Spleen (tissue), 10 donors: ENCODE measurements around the gene UACA. TPM values are rescaled to one million over a fixed set of nuclear protein-coding genes. Genes with fewer than 3 reads are reported as not detected.

Experiments used
- polyA plus RNA-seq, 3 donors: library from polyadenylated mRNA; stranded (reverse); fragments of 200-250 nt; gene quantifications; one replicate each; pipeline ENCODE4 v1.2.1, GENCODE V29; 2013
- total RNA-seq, 7 donors: library from RNA; depleted of rRNA in 3 of 7; stranded (reverse); fragments of >200 nt in 3 of 7; fragmentation: NEBNext Ultra II Directional in 4 of 7; extraction: Animal tissue kit (Norgen Biotek cat#: 25700) in 4 of 7; gene quantifications; one replicate each; pipeline versions ENCODE4 v1.1.0 to v1.2.1, GENCODE V29; 2016 to 2021
- donor health status: healthy with polysubstance abuse.
- donor health status: DM: no; HTN: no; CAD: no; lungs with moderate emphysema.
- donor health status: DM: no; HTN: no; CAD: no.
- donor health status: Bipolar disorder and iron deficiency.
- donor health status: healthy.
- donor health status: DM: no; HTN: no; CAD: no.
- donor health status: DM: yes; HTN: yes; CAD: no.

The UACA gene
- total and polyA plus RNA-seq, 10 donors: 21.9 to 113 (median 78.6) TPM

Other genes with a start within 250 kb of the UACA start
- gene LARP6, start 90.6 kb upstream of the UACA start, total RNA-seq: 1 to 10 TPM in 5 of 7 donors, under 1 TPM in 2; 0.85 to 7.0 (median 3.4) TPM
- gene LARP6, start 90.6 kb upstream of the UACA start, polyA plus RNA-seq: 1 to 10 TPM in 2 of 3 donors, under 1 TPM in 1; 0.93 to 2.2 (median 1.2) TPM
- gene THAP10, start 128.9 kb upstream of the UACA start, total RNA-seq: 1 to 10 TPM in 2 of 7 donors, under 1 TPM in 5; 0.52 to 1.4 (median 0.82) TPM
- gene THAP10, start 128.9 kb upstream of the UACA start, polyA plus RNA-seq: under 1 TPM; 0.41 to 0.67 (median 0.64) TPM
- 1 to 10 TPM; 1.6 to 4.1 (median 3.0) TPM for gene LRRC49, start 129.3 kb upstream of the UACA start, total RNA-seq
- 1 to 10 TPM in 2 of 3 donors, under 1 TPM in 1; 0.62 to 1.4 (median 1.3) TPM for gene LRRC49, start 129.3 kb upstream of the UACA start, polyA plus RNA-seq